PC-9 (cell line): ENCODE results near the gene ADCK2. TPM values are rescaled to one million over a fixed set of nuclear protein-coding genes. Genes with fewer than 3 reads are reported as not detected.

Experiments
- BruUV-seq: library from RNA; stranded (reverse); fragments of 400-500 nt; replicated peaks from 2 replicates; lab custom pipeline; 2021; lab: Mats Ljungman, UMichigan
- CTCF ChIA-PET: fragments of 300-600 bp; sonication (Branson Sonifier 250); formaldehyde crosslinking; loops from one replicate; lab custom pipeline; 2022; ENCODE audit warnings: antibody characterized with exemption; lab: Charles Lee
- POLR2A ChIA-PET: fragments of 300-600 bp; sonication (Branson Sonifier 250); formaldehyde crosslinking; loops from one replicate; lab custom pipeline; 2022; ENCODE audit warnings: antibody characterized with exemption; ENCODE audit not compliant: unreplicated experiment; lab: Charles Lee
- DNase-seq, 2 experiments: peaks; one replicate each; pipeline versions ENCODE4 v3.0.0 to v3.0.0-alpha.2; 2015 to 2022; ENCODE audit warnings: mixed read lengths in 1 of 2
- H2AFZ ChIP-seq: fragments of 200-600 bp; sonication (generic); 2 replicates; pipeline ENCODE4 v1.8.1; 2017; ENCODE audit warnings: antibody characterized with exemption
- H3F3A ChIP-seq: fragments of 200-600 bp; sonication (generic); 2 replicates; pipeline ENCODE4 v1.8.1; 2017; ENCODE audit warnings: antibody characterized with exemption, mild to moderate bottlenecking, low read depth; ENCODE audit not compliant: insufficient read depth
- H3K27ac ChIP-seq: fragments of 200-600 bp; sonication (generic); 2 replicates; pipeline ENCODE4 v1.6.1; 2016; ENCODE audit warnings: mixed run types
- H3K27me3 ChIP-seq: fragments of 200-600 bp; sonication (generic); 2 replicates; pipeline ENCODE4 v1.6.1; 2016; ENCODE audit warnings: low read depth, mixed run types; ENCODE audit not compliant: insufficient read depth
- H3K36me3 ChIP-seq: fragments of 200-600 bp; sonication (generic); 2 replicates; pipeline ENCODE4 v1.6.1; 2016; ENCODE audit warnings: low read depth, mixed run types
- H3K4me1 ChIP-seq: fragments of 200-600 bp; sonication (generic); replicated peaks from 2 replicates; pipeline ENCODE4 v1.6.1; 2016; ENCODE audit warnings: mixed run types; ENCODE audit not compliant: insufficient read depth
- H3K4me2 ChIP-seq: fragments of 200-600 bp; sonication (generic); 2 replicates; pipeline ENCODE4 v1.6.1; 2017; ENCODE audit warnings: mixed run types
- H3K4me3 ChIP-seq: fragments of 200-600 bp; sonication (generic); 2 replicates; pipeline ENCODE4 v1.6.1; 2016; ENCODE audit warnings: mixed run types
- H3K79me2 ChIP-seq: fragments of 200-600 bp; sonication (generic); 2 replicates; pipeline ENCODE4 v1.6.1; 2017; ENCODE audit warnings: low read depth, mixed run types
- H3K9me2 ChIP-seq: fragments of 200-600 bp; sonication (generic); 2 replicates; pipeline ENCODE4 v1.8.1; 2017; ENCODE audit warnings: mild to moderate bottlenecking; ENCODE audit not compliant: insufficient read depth
- H3K9me3 ChIP-seq: fragments of 200-600 bp; sonication (generic); 2 replicates; pipeline ENCODE4 v1.8.1; 2016; ENCODE audit warnings: low read depth; ENCODE audit not compliant: insufficient read depth
- H4K20me1 ChIP-seq: fragments of 200-600 bp; sonication (generic); 2 replicates; pipeline ENCODE4 v1.8.1; 2017; ENCODE audit not compliant: insufficient read depth
- EZH2 ChIP-seq: fragments of 200-600 bp; sonication (generic); IDR thresholded peaks from 2 replicates; pipeline ENCODE4 v1.8.0; 2017; ENCODE audit warnings: antibody characterized with exemption, low read depth
- intact Hi-C: fragments of 100-400 bp; cut with micrococcal nuclease; formaldehyde crosslinking; loops from one replicate; pipeline ENCODE4 v1.10.0; 2022; ENCODE audit not compliant: unreplicated experiment
- total RNA-seq: library from RNA; stranded (reverse); gene quantifications from 2 replicates; pipeline ENCODE4 v1.2.3, GENCODE V29; 2021
- TF ChIP-seq, protein P1 (sequence below): fragments of 200-600 bp; sonication (generic); conservative IDR thresholded peaks from 2 replicates; pipeline ENCODE4 v1.6.1; 2017; ENCODE audit warnings: mixed run types, antibody characterized with exemption, mild to moderate bottlenecking, moderate library complexity

Gene ADCK2
- total RNA-seq, 1 experiment from 2014 or later, result 35.3 TPM

DNA sequence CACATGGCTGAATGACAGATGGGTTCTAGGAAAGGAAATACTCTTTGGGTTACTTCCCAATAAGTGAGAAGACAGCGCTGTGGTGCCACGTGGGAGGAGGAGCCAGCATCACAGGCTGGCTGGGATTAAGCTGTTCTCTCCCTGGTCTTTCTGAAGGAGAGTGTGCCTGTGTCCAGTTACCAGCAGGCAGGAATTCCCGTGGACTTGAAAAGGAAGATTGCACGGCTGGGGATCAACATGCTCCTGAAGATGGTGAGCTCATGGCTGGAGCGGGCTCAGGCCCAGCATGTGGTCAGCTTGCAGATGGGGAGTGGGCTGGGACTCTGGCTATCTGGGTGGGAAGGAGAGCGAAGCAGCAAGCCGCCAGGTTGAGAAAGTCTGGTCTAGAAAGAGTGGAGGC lies 8.1 kb downstream of the ADCK2 start:
- Histone ChIP-seq H3F3A (no peaks in the 10 kb centered on the region), H3K4me2 (no peak overlapping the region), H3K36me3 (0 out of 2 replicates have a peak, but pooled peaks cover 12% of the 10 kb centered on the region), H3K9me3 (no peaks in the 10 kb centered on the region), H3K27ac (no peak overlapping the region), H3K4me3 (no peak overlapping the region), H3K27me3 (no peaks in the 10 kb centered on the region), H2AFZ (no peak overlapping the region), H3K79me2 (no peaks in the 10 kb centered on the region), H3K9me2 (no peaks in the 10 kb centered on the region), H3K4me1 (no peaks in the 10 kb centered on the region), H4K20me1 (0 out of 2 replicates have a peak, but pooled peaks cover 2% of the 10 kb centered on the region)
- BruUV-seq, result no TSS peak
- ChIA-PET CTCF (no interaction called here), POLR2A (no interaction called here)
- intact Hi-C loops, result no loop called here
- TF ChIP-seq, protein P1, sequence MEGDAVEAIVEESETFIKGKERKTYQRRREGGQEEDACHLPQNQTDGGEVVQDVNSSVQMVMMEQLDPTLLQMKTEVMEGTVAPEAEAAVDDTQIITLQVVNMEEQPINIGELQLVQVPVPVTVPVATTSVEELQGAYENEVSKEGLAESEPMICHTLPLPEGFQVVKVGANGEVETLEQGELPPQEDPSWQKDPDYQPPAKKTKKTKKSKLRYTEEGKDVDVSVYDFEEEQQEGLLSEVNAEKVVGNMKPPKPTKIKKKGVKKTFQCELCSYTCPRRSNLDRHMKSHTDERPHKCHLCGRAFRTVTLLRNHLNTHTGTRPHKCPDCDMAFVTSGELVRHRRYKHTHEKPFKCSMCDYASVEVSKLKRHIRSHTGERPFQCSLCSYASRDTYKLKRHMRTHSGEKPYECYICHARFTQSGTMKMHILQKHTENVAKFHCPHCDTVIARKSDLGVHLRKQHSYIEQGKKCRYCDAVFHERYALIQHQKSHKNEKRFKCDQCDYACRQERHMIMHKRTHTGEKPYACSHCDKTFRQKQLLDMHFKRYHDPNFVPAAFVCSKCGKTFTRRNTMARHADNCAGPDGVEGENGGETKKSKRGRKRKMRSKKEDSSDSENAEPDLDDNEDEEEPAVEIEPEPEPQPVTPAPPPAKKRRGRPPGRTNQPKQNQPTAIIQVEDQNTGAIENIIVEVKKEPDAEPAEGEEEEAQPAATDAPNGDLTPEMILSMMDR, result no peak
- no peak for TF ChIP-seq EZH2
- peak in 1 of 2 experiments; percentile 25 for DNase-seq

DNA sequence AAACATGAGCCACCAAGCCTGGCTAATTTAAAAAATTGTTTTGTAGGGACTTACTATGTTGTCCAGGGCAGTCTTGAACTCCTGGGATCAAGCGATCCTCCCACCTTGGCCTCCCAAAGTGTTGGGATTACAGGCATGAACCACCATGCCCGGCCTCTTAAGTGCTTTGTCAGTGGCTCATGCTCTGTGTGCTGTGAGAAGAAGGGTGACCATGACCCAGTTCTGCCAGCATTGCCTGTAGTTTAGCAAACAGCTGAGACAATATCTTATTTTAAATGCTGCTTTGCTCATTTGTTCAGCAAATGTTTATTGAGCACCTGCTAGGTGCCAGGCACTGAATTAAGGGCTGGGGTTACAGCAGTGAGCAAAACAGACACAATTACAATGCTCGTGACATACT lies 9.0 kb downstream of the ADCK2 start:
- H3K27me3 ChIP-seq, result no peaks in the 10 kb centered on the region
- H3K4me2 ChIP-seq, result no peak overlapping the region
- no peaks in the 10 kb centered on the region for H3F3A ChIP-seq
- ChIA-PET CTCF (no interaction called here), POLR2A (no interaction called here)
- no peaks in the 10 kb centered on the region for H3K9me2 ChIP-seq
- peak in 1 of 2 experiments; percentile 30 for DNase-seq
- H3K27ac ChIP-seq, result no peak overlapping the region
- no TSS peak for BruUV-seq
- no peaks in the 10 kb centered on the region for H3K79me2 ChIP-seq
- no peak overlapping the region for H3K4me3 ChIP-seq
- H4K20me1 ChIP-seq, result 0 out of 2 replicates have a peak, but pooled peaks cover 2% of the 10 kb centered on the region
- H3K4me1 ChIP-seq, result no peaks in the 10 kb centered on the region
- 0 out of 2 replicates have a peak, but pooled peaks cover 12% of the 10 kb centered on the region for H3K36me3 ChIP-seq
- H2AFZ ChIP-seq, result no peak overlapping the region
- intact Hi-C loops, result no loop called here
- H3K9me3 ChIP-seq, result no peaks in the 10 kb centered on the region
- TF ChIP-seq, protein P1, result no peak
- TF ChIP-seq EZH2, result no peak

DNA sequence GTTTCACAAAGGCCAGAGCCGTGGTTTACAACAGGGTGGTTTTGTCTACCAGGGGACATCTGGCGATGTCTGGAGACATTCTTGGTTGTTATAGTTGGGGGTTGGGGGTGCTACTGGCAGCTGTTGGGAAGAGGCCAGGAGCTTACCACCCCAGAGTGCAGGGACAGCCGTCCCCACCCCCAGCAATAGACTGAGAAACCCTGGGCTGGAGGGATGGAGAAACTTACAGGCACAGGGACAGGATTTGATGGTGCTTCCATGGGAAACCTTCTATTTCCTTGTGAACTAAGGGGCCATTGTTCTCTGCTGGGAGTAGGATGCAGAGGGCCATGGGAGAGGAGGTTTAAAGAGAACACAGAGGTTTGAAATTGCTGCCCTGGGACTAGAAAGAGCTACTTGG lies 10.9 kb downstream of the ADCK2 start:
- no peaks in the 10 kb centered on the region for H3F3A ChIP-seq
- TF ChIP-seq, protein P1, result no peak
- no peak for TF ChIP-seq EZH2
- no peak overlapping the region for H3K4me2 ChIP-seq
- no TSS peak for BruUV-seq
- H3K36me3 ChIP-seq, result 0 out of 2 replicates have a peak, but pooled peaks cover 12% of the 10 kb centered on the region
- H3K4me1 ChIP-seq, result no peaks in the 10 kb centered on the region
- POLR2A ChIA-PET, result no interaction called here
- intact Hi-C loops, result no loop called here
- CTCF ChIA-PET, result no interaction called here
- H3K79me2 ChIP-seq, result no peaks in the 10 kb centered on the region
- no peaks in the 10 kb centered on the region for H3K27me3 ChIP-seq
- DNase-seq, result peak in 1 of 2 experiments; percentile 30
- H2AFZ ChIP-seq, result no peak overlapping the region
- 0 out of 2 replicates have a peak, but pooled peaks cover 2% of the 10 kb centered on the region for H4K20me1 ChIP-seq
- no peak overlapping the region for H3K4me3 ChIP-seq
- H3K9me2 ChIP-seq, result no peaks in the 10 kb centered on the region
- no peak overlapping the region for H3K27ac ChIP-seq
- H3K9me3 ChIP-seq, result no peaks in the 10 kb centered on the region
